Stimulated activated CD4-positive, alpha-beta T cell treated with anti-CD3 and anti-CD28 coated beads, Interleukin-2, amount 100 ng/mL, for 4 hours (primary cell): ENCODE data around the gene RAB44.
A peak's percentile ranks its signal among the peaks of the same experiment; 100 is the strongest.

Source experiments
- DNase-seq: peaks from one replicate; pipeline ENCODE4 v3.0.0-alpha.2; 2020; ENCODE audit warnings: low read depth

RAB44 gene

DNA sequence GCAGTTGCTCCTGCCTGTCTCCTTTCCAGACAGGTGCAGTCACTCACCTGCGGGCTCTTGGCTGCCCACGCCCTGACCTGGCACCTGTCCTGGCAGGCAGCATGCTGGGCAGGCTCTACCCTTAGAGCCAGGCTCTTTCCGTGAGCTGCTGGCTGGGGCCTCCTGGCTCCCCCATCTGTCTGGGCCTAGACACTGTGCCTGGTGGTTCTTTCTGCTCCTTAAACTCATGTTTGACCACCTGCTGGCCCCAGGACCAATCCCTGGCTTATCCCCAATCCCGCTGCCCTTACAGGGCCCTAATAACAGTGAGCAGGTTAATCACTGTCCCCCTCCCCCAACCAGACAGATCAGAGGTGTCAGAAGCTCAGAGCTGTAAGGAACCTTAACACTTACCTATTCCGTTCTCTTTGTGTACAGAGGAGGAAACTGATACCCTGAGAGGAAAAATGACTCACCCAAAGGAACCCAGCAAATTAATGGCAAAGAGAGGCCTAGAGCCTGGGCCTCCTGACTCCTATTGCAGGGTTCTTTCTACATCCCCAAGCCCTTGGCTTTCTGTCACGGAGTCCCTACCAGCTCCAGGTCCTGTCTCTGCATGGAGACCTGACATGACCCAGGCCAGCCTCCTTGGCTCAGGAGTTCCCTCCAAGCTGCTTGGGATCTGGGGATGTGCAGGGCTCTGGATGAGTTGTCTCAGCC is 54.7 kb downstream of the RAB44 start:
- DNase-seq = peak; percentile 5

DNA sequence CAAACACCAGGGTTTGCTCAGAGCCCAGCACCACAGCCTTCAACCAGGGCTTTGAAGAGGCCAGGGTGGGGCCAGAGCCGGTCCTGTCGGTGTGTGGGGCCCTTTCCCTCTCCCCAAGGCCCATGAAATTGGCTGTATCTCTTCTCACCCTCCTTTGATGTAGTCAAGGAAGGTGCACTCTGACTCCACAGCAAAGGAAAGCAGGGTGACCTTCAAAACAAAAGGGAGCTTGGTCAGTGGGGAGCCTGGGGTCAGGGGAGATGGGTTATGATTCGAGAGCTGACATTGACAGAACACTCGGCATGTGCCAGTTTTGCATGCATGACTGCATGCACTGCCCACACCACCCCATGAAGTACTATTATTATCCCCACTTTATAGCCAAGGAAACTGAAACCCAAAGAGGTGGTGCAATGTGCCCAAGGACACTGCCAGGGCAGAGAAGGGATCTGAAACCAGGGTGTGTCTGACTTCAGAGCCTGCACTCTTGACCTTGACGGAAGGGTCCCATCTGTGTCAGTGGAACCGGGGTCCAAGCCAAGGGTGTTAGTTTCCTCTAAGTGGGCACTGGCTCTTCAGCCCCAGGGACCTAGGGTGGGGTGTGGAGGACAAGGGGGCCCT is 55.4 kb downstream of the RAB44 start:
- no peak for DNase-seq

DNA sequence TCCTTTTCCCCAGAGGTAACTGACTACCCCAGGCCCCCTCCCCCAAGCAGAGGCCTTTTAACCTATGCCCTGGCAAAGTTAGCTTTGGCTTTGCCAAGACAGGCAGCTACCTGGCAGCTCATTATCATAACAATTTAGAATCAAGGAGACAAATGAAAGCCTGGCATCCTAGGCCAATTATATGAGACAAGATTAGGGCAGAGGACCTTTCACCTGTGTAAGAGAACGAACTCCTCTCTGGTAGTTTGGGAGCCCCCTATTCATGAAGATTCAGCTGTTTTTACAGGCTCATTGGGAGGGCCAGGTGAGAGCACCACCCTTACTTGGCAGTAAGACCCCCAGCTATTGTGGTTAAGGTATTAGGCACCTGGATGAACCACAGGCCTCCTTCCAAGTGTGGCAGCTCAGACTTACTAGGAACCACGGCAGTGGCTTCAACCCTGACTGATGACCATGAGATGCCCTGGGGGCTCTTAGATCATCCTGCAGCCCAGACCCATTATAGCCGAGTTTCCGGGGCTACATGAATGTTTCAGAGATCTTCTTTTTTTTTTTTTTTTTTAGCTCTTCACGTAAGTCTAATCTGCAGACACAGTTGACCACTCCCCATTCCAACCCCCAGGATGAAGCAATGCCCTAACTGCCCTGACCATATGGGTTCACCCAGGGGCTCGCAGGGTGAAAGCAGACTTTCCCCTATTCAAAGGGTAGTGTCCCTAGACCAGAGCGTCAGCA is 56.2 kb downstream of the RAB44 start:
- no peak for DNase-seq

DNA sequence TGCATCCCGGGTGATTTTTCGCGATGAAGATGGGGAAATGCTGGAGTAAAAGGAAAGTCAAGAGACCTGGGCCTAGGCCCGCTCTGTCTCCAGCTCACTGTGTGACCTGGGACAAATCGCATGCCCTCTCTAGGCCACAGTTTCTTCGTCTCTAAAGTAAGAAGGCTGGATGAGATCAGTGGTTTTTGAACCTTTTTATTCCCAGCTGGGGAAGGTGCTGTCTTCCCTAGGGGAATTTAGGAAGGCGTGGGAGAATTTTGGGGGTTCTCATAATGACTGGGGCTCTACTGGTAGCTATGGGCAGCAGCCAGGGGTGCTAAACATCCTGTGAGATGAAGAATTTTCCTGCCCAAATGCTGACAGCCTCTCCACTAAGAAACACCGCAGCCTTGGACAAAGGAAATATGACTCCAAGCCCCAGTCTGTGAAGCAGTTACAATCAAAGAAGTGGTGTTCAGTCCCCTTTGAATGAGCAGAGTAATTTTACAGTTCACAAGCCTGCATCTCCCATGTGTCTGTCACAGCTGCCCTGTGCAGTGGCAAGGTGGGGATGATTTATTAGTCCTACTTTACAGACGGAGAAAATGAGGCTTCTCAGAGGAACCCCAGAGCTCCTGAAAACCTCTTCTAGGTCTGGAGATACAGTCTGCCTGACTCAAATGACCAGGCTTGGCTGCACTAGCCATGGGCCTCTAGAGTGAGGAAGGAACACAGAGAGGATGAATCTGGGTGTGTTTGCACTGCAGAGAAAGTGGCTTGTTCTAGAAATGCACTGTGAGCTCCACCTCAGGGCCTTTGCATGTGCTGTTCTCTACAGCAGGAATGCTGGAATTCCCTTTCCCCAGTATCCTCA is 57.2 kb downstream of the RAB44 start:
- no peak for DNase-seq

DNA sequence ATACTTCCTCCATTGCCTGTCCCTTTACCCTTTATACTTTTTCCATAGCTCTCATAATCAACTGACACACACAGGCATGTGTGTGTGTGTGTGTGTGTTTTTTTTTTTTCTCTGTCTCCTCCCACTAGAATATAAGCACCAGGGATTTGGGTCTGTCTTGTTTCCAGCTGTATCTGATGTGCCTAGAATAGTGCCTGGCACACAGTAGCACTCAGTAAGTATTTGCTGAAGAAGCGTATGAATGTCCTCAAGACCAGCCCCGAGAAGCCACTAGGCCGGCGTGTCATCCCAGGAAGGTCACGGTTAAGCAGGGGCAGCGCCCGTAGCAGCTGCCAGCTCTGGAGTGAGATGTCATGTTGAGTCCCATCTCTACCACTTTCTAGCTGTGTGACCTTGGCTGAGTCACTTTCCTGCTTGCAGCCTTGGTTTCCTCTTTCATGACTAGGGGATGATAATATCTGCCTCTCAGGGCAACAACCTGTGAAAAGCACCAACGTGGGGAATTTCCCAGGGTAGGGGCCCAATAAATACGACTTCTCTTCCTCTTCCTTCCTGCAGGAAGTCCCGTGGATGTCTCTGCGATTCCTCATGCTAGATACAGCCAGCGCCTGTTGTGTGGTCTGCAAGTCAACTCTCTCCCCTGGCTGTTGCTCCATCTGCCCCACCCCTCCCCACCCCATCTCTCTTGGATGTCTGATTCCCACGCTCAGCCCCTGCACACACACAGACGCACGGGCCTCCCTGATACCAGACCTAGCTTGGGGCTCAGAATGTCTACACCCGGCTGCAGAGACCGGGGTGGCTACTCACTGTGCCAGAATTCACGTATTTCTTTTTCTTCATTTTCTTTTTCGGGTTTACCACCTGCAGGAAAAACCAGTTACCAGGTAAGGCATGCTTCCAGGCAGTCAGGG is 58.1 kb downstream of the RAB44 start:
- DNase-seq = peak; percentile 65

DNA sequence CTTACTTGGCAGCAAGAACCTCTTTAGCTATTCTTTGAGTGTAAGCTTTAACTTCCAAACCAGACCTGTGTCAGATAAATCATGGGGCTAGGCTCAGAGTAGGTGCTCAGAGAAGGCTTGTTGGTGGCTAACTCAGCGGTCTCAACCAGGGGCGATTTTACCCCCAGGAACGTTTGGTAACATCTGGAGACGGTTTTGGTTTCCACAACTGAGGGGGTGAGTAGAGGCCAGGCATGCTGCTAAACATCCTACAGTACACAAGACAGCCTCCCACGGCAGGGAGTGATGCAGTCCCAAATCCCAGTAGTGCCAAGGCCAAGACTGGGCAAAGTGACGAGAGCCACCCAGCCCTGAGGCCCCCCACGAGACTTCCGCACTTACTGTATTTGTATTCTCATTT is 59.2 kb downstream of the RAB44 start:
- DNase-seq = no peak

DNA sequence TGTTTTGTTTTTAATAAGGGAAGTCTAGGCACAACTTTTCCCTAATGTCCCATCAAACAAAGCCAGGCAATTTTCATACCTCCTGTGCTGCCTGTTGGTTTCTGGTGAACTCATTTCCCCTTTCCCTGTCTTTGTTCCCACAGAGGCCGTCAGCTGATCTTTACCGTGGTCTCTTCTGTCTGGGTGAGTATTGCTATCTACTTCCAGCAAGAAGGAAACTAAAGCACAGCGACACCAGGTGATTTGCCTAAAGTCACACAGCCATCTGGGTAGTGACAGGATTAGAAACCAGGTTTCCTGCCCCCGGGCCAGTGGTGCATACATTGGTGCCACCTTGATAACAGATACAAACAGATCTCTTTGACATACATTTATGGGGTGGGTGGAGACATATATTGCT is 59.6 kb downstream of the RAB44 start:
- DNase-seq = peak; percentile 14

DNA sequence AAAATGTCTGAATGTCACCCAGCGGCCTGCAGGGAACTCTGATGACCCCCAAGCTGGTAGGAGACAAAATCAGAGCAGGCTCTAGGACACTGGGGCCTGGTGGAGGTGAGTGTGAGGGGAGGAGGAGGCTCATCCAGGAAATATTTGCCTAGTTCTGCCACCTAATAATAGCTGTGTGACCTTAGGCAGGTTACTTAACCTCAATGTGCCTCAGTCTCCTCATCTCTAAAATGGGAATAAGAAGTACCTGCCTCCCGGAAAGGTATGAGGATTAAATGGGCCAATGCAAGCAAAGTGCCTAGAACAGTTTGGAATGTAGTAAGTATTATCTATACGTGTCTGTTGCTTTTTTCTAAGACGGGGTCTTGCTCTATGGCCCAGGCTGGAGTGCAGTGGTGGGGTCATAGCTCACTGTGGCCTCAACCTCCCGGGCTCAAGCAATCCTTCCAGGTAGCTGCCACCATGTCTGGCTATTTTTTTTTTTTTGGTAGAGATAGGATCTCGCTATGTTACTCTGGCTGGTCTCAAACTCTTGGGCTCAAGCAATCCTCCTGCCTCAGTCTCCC is 60.4 kb downstream of the RAB44 start:
- no peak for DNase-seq

DNA sequence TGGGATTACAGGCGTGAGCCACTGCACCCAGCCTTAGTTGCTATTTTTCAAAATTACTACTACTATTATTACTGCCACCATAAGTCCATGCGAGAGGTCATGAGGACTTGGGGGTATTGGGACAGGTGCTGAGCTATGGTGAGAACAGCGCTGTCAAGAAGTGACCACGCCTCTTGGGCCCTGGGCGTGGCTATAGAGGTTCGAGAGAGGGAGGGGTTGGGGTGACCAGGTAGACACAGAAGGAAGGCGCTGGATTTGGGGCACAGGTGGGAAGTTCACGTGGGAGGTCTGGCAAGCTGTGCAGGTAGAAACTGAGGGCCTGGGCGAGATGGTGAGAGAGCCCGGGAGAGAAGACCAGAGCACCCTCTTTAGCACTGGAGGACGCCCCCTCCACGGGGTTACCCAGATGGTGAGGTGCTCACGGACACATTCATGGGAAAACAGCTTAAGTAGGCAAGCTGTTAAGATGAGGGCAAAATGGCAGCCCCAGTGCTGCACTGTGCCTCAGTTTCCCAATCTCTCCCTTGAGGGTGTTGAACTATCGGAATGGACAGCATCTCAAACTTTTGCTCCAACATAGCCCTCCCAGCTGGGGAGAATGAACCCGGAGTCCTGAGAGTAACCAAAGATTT is 61.0 kb downstream of the RAB44 start:
- DNase-seq = no peak

DNA sequence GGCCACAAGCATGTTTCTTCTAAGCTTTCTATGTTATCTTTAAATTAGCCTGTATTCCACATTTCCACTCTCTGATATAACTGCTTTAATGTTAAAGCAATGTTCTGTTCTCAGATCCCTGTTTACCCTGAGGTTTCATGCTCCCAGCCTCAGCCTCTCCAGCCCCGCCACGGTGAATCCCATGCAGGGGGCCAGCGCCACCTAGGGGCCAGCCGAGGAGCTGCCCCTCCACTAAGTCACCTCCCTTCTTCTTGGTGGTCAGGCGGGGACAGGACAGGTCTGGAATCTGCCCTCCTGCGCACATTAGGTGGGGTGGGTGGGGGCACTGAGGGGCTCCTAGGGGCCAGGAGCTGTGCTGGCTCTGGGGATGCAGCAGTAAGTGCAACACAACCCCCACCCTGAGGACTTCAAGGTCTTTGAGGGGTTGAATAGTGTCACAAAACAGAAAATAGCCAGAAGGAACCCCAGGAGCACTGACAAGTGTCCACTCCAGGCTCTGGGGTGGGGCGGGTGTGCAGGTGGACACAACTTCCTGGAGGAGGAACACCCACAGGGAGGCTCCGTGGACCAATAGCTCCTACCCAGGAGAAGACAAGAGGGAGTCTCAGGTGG is 61.6 kb downstream of the RAB44 start:
- peak; percentile 70 for DNase-seq

DNA sequence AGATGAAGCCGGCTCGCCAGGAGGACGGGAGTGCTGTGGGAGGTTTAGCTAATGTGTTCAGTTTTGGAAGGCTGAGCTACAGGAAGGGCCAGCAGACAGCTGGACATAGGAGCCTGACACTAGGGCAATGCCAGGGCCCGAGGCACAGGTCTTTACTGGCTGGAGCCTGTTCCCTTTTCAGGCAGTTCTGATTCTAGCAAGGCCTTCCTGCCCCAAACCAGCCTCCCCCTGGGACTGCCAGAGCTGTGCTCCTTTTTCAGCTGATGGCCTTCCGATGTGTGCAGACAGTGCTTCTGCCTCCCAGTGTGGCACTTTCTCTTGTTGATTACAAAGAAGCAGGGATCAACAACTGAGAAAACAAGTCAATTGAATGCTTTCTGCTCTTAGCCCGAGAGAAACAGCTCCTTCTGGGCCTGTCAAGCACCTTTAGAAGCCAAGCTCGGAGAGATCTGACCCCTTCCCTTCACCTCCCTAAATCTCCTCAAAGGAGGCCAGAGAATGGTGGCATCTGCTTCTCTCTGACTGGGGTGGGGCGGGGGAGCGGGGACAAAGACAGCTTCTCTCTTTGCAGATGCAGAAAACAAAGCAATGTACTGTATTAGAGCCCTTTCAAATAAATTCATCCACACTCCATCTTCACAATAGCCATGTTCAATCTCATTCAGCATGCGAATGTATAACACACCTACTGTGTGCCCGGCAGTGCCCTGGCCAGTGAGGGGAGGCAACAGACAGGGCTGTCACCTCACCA is 63.2 kb downstream of the RAB44 start:
- no peak for DNase-seq

DNA sequence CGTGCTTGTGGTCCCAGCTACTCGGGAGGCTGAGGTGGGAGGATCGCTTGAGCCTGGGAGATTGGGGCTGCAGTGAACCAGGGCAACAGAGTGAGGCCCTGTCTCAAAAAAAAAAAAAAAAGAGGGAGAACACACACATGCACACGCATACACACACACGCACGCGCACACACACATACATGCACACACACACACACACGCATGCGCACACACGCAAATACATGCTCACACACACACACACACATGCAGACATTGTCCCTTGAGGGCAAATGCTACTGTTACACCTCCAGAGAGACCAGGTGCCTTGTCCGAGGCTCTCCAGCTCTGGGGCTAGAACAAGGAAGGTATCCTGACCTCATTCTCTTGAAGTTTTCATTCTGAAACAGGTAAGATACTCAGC is 64.5 kb downstream of the RAB44 start:
- DNase-seq = no peak

DNA sequence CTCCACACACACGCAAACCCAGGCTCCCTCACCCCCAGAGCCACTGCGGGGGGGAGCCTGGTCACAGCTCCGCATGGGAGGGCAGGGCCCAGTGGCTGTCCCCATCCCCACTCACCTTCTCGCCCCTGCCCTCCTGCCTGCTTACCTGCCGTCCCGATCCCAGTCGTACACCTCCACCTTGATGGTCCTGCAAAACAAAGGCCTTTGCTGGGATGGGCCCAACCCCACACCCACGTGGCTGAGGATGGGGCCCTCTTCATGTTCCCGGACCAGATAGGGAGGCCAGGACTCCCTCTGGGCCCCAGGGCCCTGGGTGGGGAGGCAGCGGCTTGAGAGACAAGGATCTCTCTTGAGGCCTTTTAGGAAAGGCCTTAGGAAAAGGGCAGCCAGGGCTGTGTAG is 67.6 kb downstream of the RAB44 start:
- no peak for DNase-seq

DNA sequence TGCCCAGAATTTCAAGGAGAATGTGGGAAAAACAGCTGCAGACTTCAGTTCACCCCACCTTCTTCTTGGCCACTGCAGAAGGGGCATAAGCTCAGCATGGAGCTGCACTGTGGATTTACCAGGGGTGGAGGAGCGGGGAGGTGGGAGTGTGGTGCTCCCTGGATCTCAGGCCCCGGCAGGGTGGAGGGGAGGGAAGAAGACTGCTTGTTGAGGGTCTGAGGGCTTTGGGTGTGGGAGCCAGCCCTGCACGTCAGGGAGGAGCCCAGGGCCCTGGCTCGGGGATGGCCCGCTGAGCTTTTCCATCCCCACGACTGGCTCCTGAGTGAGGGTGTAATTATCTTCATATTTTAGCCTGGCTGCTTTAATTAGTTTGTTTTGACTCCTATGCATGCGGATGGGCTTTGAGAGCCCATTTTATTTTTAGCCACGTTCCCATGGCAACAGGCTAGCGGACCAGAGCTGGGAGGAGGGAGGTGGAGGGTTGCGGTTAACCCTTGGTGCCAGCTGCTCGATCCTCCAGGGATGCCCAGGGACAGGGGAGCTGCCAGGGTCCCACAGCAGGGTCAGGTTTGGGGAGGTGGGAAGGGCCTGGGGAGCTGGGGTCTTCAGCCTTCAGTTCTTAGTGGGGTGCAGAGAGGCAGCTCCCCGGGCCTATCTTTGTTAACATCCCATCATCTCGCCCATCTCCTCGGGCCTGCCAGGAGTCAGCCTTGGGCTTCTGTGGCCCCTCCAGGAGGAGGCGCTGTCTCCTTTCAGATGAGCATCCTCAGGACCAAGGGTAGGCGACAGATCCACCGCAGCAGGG is 68.2 kb downstream of the RAB44 start:
- peak; percentile 69 for DNase-seq

DNA sequence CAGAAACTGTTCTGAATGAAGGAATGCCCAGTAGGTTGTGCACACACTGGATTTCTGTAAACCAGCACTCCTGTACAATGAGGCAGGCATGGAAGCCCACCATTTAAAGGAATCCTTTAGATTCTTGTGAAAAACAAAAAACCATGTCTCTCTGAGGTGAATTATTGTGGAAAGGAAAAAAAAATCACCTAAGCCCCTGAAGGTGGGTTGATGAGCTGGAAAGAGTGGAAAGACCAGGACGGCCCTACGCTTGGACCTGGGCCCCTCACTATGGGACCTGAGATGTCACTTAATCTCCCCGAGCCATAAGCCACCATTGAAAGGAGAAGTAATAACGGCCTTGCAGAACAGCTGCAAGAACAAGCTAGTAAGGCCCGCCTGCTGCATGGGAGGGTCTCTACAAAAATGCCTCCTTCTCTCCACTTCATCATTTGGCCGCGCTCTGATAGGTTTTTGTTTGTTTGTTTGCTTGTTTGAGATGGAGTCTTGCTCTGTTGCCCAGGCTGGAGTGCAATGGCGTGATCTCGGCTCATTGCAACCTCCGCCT is 68.8 kb downstream of the RAB44 start:
- DNase-seq = no peak

DNA sequence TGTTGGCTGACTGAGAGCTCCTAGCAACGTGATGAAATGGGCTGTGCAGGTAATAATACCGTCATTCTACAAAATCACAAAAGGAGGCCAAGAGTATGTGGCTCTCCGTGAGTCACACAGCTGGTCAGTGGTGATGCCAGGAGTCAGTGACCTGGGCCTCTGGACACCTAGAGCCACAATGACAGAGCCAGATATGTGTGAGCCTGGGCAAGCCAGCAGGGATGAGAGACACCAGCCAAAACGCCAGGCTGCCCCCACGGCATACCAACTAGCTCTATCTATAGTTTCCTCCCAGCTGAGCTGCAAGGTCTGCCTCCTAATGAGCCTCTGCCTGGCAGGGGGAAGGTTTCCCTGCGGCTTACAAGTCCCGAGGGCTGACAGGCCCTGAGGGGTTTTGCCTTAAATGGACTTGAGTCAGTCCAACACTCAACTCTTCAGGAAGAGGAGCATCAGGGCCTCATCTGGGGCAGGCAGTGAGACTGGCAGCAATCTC is 71.6 kb downstream of the RAB44 start:
- no peak for DNase-seq

DNA sequence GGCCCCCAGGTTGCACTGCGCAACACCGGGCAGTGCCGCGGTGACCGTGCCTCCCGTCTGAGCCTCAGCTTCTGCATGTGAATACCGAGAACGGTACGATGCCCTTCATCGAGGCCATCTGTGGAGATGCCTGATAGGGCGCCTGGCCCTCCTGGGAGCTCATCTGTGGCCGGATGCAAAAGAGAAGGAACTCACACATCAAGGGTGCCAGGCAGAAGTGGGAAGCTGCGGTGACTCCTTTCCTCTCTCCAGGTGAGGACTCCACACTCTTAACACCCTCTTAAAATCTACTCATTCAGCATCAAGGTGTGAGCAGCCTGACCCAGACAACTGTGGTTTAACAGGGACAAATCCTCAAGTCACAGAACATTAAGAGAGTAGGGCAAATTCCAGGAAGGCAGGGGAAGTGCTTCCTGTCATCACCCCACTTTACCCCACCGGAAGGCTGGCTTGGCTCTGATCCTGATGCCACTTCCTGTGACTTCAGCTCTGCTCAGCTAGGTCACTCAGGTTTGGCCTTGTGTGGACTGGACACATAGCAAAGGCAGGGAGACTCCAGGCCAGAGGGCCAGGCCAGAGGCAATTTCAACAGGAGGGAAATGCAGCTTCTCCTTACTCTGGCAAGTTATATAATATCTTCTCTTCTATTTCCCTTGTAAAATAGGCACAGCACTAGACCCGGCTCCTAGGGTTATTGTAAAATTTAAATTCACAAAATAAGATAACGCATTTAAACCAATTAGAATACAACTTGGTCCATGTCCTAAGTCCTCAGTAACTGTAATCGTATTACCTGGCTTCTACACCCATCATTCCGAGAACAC is 72.3 kb downstream of the RAB44 start:
- no peak for DNase-seq
